GM19463 (cell line): ENCODE data around the gene ASIP.
"Not testable (repeated sequence)": the region's sequence is repeated elsewhere in the genome, so short reads cannot be mapped to it uniquely, and the experiment has no call there.

Source experiments
- ATAC-seq: cut with Tn5 transposase; IDR thresholded peaks from one replicate; pipeline ENCODE4 v1.9.1; 2021; ENCODE audit warnings: mild to moderate bottlenecking, moderate library complexity; ENCODE audit not compliant: unreplicated experiment

The ASIP gene

GRCh38 chr20:34282041-34282440, 40.8 kb downstream of the ASIP start:
- no peak for ATAC-seq

- ATAC-seq, result no peak
Measured at GRCh38 chr20:34283844-34284243, 42.6 kb downstream of the ASIP start.

GRCh38 chr20:34285450-34285849, 44.2 kb downstream of the ASIP start:
- ATAC-seq, result no peak

DNA sequence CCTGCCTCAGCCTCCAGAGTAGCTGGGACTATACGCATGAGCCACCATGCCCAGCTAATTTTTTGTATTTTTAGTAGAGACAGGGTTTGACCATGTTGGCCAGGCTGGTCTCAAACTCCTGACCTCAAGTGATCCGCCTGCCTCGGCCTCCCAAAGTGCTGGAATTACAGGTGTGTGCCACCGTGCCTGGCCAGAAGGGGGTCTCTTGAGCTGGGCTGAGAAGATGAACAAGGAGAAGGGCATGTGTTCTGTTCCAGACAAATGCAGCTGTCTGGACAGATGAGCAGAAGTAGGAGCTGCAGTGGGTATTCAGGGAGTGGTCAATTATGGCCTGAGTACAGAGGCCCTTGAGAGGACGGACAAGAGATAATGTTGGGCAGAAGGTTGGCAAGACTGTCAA, 46.3 kb downstream of the ASIP start:
- not testable (repeated sequence) for ATAC-seq

- no peak for ATAC-seq
Measured at GRCh38 chr20:34290471-34290870, 49.2 kb downstream of the ASIP start.

DNA sequence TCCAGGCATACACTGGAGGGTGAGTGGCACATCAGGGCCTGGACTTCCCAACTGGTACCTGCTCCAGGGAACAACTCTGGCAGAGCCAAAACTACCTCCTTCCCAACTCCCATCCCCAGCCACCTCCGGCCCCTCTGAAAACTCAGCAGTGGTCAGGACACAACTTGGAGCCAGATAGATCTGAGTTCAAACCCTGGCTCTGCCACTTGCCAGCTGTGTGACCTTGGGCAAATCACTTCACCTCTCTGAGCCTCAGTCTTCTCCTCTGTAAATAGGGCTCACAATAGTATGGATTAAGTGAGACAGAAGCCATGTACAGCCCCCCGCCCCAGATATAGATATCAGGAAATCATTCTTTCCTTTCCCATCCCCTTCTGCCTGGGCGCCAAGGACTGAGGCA, 51.3 kb downstream of the ASIP start:
- ATAC-seq, result no peak

DNA sequence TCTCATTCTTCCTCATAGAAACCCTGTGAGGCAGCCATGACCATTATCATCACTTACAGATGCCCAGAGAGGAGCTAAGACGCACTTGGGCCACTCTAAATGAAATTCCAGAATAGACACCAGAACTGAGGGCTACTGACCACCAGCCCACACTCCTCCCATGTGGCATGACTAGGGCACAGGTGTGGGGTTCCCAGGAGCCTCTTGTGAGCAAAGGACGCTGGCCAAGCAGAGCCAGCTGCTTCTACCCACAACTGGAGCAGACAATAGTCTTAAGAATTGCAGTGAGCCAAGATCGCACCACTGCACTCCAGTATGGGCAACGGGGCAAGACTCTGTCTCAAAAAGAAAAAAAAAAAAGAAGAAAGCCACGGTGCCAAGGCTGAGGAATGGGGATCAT, 51.9 kb downstream of the ASIP start:
- ATAC-seq, result no peak

- no peak for ATAC-seq
Measured at GRCh38 chr20:34293589-34293988, 52.4 kb downstream of the ASIP start.

DNA sequence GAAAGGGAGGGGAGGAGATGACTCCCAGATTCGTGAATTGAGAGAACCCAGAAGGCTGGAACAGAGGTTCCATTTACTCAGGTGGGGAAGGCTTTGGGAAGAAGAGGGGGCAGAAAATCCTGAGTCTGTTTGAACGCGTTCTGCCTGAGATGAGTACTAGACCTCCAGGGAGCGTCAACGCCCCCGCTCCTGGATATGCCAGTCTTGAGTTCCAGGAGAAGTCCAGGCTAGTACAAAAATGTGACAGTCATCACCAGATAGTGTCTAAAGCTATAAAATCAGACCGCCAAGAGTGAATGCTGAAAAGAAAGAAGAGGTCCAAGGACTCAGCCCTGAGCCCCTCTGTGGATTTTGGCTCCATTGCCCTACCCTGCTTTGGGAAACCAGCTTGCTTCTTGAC, 53.3 kb downstream of the ASIP start:
- ATAC-seq, result no peak

DNA sequence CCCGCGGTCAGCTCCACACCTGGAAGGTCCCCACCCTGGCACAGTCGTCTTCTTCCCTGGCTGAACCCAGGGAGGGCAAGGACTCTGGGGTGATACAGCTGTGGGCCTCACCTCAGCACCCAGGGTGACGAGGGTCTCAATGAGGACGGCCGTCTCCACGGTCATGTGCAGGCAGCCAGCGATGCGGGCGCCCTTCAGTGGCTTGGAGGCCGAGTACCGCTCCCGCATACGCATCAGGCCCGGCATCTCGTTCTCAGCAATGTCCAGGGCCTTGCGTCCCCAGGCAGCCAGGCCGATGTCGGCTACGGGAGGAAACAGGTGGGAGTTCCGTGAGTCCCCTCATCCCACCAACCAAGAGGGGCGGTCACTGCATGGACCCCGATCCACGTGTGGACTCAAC, 54.1 kb downstream of the ASIP start:
- ATAC-seq, result no peak

DNA sequence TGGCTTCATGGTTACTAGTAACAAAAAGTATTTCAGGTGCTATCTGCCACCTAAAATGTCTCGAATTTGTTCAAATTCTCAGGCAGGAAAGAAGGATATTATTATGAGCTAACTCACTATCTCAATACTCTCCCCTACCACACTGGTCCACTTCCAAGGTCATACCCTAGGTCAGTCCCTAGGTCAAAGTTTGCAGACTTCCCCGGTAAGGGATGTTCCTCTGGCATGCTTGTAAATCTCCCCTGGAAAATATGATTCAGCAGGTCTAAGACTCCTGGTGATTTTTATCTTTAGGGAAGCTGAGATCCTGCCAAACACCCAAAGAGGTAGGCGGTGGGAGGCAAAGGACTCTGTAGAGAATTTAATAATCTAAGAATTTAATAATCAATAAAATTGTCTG, 55.2 kb downstream of the ASIP start:
- ATAC-seq, result no peak

- not testable (repeated sequence) for ATAC-seq
Measured at GRCh38 chr20:34298294-34298784, 57.1 kb downstream of the ASIP start.

DNA sequence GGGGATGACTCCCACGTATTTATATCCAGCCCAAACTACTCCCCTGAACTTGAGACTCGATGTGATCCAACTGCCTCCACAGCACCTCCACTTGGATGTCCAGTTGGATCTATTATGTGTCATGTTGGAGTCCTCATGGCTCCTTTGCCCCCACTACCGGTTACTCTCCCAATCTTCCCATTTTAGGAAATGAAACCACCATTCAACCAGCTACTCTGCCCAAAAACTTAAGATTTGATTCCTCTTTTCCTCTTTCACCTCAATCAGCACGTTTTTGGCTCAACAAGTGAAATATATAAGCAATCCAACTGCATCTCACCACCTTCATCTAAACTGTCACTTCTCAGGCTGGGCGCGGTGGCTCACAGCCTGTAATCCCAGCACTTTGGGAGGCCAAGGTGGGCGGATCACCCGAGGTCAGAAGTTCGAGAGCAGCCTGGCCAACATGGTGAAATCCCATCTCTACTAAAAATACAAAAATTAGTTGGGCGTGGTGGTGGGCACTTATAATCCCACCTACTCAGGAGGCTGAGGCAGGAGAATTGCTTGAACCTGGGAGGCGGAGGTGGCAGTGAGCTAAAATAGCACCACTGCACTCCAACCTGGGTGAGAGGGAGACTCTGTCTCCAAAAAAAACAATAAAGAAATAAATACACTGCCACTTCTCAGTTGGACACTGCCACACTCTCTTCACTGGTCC, 58.5 kb downstream of the ASIP start:
- ATAC-seq, result no peak

GRCh38 chr20:34300256-34300806, 59.1 kb downstream of the ASIP start:
- ATAC-seq, result no peak

DNA sequence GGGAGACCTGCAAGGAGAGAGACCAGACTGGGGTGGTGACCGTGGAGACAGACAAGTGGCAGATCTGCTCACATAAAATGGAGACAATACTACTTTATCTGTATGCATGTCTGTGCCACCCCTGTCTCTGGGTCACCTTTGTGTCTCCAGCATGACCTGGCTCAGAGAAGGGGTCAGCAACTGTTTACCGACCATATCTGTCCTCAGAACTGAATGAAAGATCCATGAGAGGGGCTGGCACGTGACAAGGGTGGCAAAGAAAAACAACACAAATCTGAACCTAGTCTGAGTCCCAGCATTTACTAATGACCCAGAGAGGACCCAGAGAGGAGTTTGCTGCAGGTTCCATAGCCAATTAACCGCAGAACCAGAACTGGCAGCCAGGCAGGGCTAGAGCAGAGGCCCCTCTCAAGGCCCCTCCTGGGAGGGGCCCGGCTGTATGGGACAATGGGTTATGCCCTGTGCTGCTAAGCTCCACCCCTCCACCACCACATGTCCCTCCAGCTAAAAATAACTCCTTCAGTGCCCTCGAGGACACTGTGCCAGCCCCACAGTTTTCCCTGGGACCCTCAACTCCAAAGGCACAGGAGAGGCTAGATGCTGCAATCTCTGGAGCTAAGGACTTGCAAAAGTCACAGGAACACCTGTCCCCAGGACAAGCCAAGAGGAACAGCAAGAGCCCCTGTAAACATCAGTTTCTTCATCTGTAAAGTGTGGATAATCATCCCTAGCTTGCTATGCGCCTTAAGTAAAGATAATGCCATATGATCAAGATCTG, 59.8 kb downstream of the ASIP start:
- ATAC-seq, result no peak

- no peak for ATAC-seq
Measured at GRCh38 chr20:34301587-34302311, 60.5 kb downstream of the ASIP start.

DNA sequence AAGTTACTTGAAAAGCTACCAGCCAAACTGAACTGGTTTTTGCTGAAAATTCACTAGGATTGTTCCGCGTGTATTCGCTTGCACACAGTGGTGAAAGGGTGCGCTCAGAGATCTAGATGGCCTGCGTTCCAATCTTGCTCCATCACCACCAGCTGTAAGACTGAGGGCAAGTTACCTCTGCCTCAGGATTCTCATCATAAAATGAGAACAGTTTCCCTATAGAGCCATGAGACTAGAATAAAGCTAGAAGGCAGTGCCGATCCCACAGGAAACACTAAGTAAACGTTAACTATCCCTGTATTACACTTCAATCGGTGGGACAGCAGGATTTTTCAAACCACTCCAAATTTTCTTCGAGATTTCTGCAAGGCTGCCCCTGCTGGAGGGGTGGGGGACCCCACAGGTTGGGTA, 61.1 kb downstream of the ASIP start:
- ATAC-seq, result no peak

GRCh38 chr20:34302723-34303533, 61.7 kb downstream of the ASIP start, which contains the start of gene AHCY:
Gene AHCY, minus strand, starts transcription at chr20:34303355. Its CDS starts 85 bp downstream, at chr20:34303270.
- peak; percentile 89 for ATAC-seq

GRCh38 chr20:34305333-34306230, 64.4 kb downstream of the ASIP start:
- no peak for ATAC-seq
